Measurements from ENCODE around the gene MRPS6.

- TF ChIP-seq EZH2 (IDR thresholded peaks at IDR 0.05): no peak
- no peak for TF ChIP-seq CTCF (IDR thresholded peaks at IDR 0.05 in 2 of 3, conservative IDR thresholded peaks at IDR 0.05 in 1 of 3; ENCODE audit: borderline replicate concordance in 1 of 3, insufficient read depth in 1 of 3, low read depth in 2 of 3, low read length in 2 of 3)
- TF ChIP-seq EGR1 (IDR thresholded peaks at IDR 0.05; ENCODE audit: low read depth): no peak
- TF ChIP-seq POLR2A (IDR thresholded peaks at IDR 0.05; ENCODE audit: borderline replicate concordance, extremely low read depth, insufficient read depth, insufficient read length): no peak
- no peak for TF ChIP-seq ZNF274 (IDR thresholded peaks at IDR 0.05; ENCODE audit: low read depth, low read length)
- TF ChIP-seq ATF3 (IDR thresholded peaks at IDR 0.05): no peak
- TF ChIP-seq POLR2AphosphoS5 (IDR thresholded peaks at IDR 0.05; ENCODE audit: low read depth, low read length): no peak
- no peak for TF ChIP-seq SIN3A (IDR thresholded peaks at IDR 0.05; ENCODE audit: low read depth)
- no peak for TF ChIP-seq RAD21 (IDR thresholded peaks at IDR 0.05; ENCODE audit: low read depth)
- TF ChIP-seq, protein P1, sequence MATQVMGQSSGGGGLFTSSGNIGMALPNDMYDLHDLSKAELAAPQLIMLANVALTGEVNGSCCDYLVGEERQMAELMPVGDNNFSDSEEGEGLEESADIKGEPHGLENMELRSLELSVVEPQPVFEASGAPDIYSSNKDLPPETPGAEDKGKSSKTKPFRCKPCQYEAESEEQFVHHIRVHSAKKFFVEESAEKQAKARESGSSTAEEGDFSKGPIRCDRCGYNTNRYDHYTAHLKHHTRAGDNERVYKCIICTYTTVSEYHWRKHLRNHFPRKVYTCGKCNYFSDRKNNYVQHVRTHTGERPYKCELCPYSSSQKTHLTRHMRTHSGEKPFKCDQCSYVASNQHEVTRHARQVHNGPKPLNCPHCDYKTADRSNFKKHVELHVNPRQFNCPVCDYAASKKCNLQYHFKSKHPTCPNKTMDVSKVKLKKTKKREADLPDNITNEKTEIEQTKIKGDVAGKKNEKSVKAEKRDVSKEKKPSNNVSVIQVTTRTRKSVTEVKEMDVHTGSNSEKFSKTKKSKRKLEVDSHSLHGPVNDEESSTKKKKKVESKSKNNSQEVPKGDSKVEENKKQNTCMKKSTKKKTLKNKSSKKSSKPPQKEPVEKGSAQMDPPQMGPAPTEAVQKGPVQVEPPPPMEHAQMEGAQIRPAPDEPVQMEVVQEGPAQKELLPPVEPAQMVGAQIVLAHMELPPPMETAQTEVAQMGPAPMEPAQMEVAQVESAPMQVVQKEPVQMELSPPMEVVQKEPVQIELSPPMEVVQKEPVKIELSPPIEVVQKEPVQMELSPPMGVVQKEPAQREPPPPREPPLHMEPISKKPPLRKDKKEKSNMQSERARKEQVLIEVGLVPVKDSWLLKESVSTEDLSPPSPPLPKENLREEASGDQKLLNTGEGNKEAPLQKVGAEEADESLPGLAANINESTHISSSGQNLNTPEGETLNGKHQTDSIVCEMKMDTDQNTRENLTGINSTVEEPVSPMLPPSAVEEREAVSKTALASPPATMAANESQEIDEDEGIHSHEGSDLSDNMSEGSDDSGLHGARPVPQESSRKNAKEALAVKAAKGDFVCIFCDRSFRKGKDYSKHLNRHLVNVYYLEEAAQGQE (IDR thresholded peaks at IDR 0.05; ENCODE audit: low read depth): no peak
- no peak for TF ChIP-seq TCF7L2 (IDR thresholded peaks at IDR 0.05; ENCODE audit: borderline replicate concordance, extremely low read depth, insufficient read depth, insufficient read length)
- no peak for TF ChIP-seq YY1 (IDR thresholded peaks at IDR 0.05; ENCODE audit: extremely low read depth, insufficient replicate concordance, low read depth, low read length)
- no peak for TF ChIP-seq SRF (IDR thresholded peaks at IDR 0.05; ENCODE audit: low read depth)
Observed at GRCh38 chr21:34078915-34079314, 5.5 kb downstream of the MRPS6 start.
